GM23338 (cell line): Measurements from ENCODE around the gene SF3B1. TPM values are rescaled to one million over a fixed set of nuclear protein-coding genes. Genes with fewer than 3 reads are reported as not detected.

Source experiments
- ATAC-seq: fragments of 200-7000 bp; cut with Tn5 transposase; 3 replicates; pipeline ENCODE4 v1.9.1; 2020
- DNase-seq: peaks from one replicate; pipeline ENCODE4 v3.0.0-alpha.2; 2015; ENCODE audit warnings: low spot score
- H2AFZ ChIP-seq: fragments of 200-600 bp; sonication (generic); 2 replicates; pipeline ENCODE4 v1.8.0; 2016; ENCODE audit warnings: antibody characterized with exemption, mild to moderate bottlenecking, moderate library complexity
- H3F3A ChIP-seq: fragments of 200-600 bp; sonication (generic); replicated peaks from 2 replicates; pipeline ENCODE4 v1.8.0; 2017; ENCODE audit warnings: antibody characterized with exemption, mixed run types, low read depth
- H3K27ac ChIP-seq: fragments of 200-600 bp; sonication (generic); 2 replicates; pipeline ENCODE4 v1.6.1; 2016; ENCODE audit warnings: low read depth
- H3K27me3 ChIP-seq: fragments of 200-600 bp; sonication (generic); 2 replicates; pipeline ENCODE4 v1.8.0; 2016; ENCODE audit warnings: mild to moderate bottlenecking, mixed run types, moderate library complexity; ENCODE audit not compliant: insufficient read depth
- H3K36me3 ChIP-seq: fragments of 200-600 bp; sonication (generic); 2 replicates; pipeline ENCODE4 v1.8.0; 2016; ENCODE audit warnings: mild to moderate bottlenecking; ENCODE audit not compliant: insufficient read depth
- H3K4me1 ChIP-seq: fragments of 200-600 bp; sonication (generic); 2 replicates; pipeline ENCODE4 v1.8.0; 2016; ENCODE audit warnings: mild to moderate bottlenecking, moderate library complexity; ENCODE audit not compliant: insufficient read depth
- H3K4me2 ChIP-seq: fragments of 200-600 bp; sonication (generic); 2 replicates; pipeline ENCODE4 v1.7.1; 2017; ENCODE audit warnings: mixed run types
- H3K4me3 ChIP-seq: fragments of 200-600 bp; sonication (generic); 2 replicates; pipeline ENCODE4 v1.6.1; 2016; ENCODE audit warnings: mixed run types
- H3K79me2 ChIP-seq: fragments of 200-600 bp; sonication (generic); replicated peaks from 2 replicates; pipeline ENCODE4 v1.8.0; 2017; ENCODE audit warnings: mild to moderate bottlenecking; ENCODE audit not compliant: insufficient read depth
- H3K9me2 ChIP-seq: fragments of 200-600 bp; sonication (generic); 2 replicates; pipeline ENCODE4 v1.8.0; 2017; ENCODE audit not compliant: insufficient read depth
- H4K20me1 ChIP-seq: fragments of 200-600 bp; sonication (generic); replicated peaks from 2 replicates; pipeline ENCODE4 v1.8.0; 2017; ENCODE audit warnings: mild to moderate bottlenecking; ENCODE audit not compliant: insufficient read depth
- H3K27ac Mint-ChIP-seq: 2 replicates; pipeline ENCODE4 v1.8.0; 2020; ENCODE audit warnings: inconsistent platforms, mild to moderate bottlenecking, moderate library complexity, mixed read lengths
- H3K27me3 Mint-ChIP-seq: 3 replicates; pipeline ENCODE4 v1.8.0; 2022; ENCODE audit warnings: low read depth, mild to moderate bottlenecking, moderate library complexity, mixed read lengths, inconsistent platforms; ENCODE audit not compliant: insufficient read depth, poor library complexity
- H3K36me3 Mint-ChIP-seq: 3 replicates; pipeline ENCODE4 v1.8.0; 2021; ENCODE audit warnings: low read depth, mild to moderate bottlenecking, inconsistent platforms, moderate library complexity, mixed read lengths
- H3K4me1 Mint-ChIP-seq: 3 replicates; pipeline ENCODE4 v1.8.0; 2020; ENCODE audit warnings: mild to moderate bottlenecking, inconsistent platforms, mixed read lengths
- H3K4me3 Mint-ChIP-seq: 3 replicates; pipeline ENCODE4 v1.8.0; 2021; ENCODE audit warnings: moderate library complexity, mild to moderate bottlenecking, inconsistent platforms, mixed read lengths
- H3K9me3 Mint-ChIP-seq: 3 replicates; pipeline ENCODE4 v1.8.0; 2020; ENCODE audit warnings: moderate library complexity, mild to moderate bottlenecking, inconsistent platforms, mixed read lengths
- EZH2 ChIP-seq: fragments of 200-600 bp; sonication (generic); IDR thresholded peaks from one replicate; pipeline ENCODE4 v1.8.0; 2017; ENCODE audit warnings: antibody characterized with exemption, mild to moderate bottlenecking, low read depth; ENCODE audit not compliant: unreplicated experiment
- EZH2phosphoT487 ChIP-seq: fragments of 200-600 bp; sonication (generic); IDR thresholded peaks from one replicate; pipeline ENCODE4 v1.8.1; 2018; ENCODE audit warnings: antibody characterized with exemption; ENCODE audit not compliant: unreplicated experiment
- STAT1 ChIP-seq: IDR thresholded peaks from one replicate; pipeline ENCODE4 v1.6.1; 2016; ENCODE audit warnings: antibody characterized with exemption; ENCODE audit not compliant: unreplicated experiment
- ZNF114 ChIP-seq: fragments of 250-450 bp; sonication (Bioruptor Pico); IDR thresholded peaks from 2 replicates; pipeline ENCODE4 v1.5.0; 2020; ENCODE audit warnings: mild to moderate bottlenecking, moderate library complexity
- polyA plus RNA-seq: library from polyadenylated mRNA; unstranded; fragments of >200 nt; fragmentation: Nextera tagmentation; extraction: Ambion mirVana; gene quantifications from 2 replicates; pipeline ENCODE4 v1.2.1, GENCODE V29; 2016
- total RNA-seq: library from RNA; depleted of rRNA; stranded (reverse); fragments of >200 nt; shearing (Covaris generic); gene quantifications from 2 replicates; pipeline ENCODE4 v1.2.3, GENCODE V29; 2014
- TF ChIP-seq, protein P1 (sequence below): fragments of 250-450 bp; sonication (Bioruptor Pico); IDR thresholded peaks from 2 replicates; pipeline ENCODE4 v1.5.0; 2020; ENCODE audit warnings: mild to moderate bottlenecking, moderate library complexity
- TF ChIP-seq, protein P2 (sequence below), 2 experiments: fragments of 200-600 bp in 1 of 2; sonication (generic) in 1 of 2; conservative IDR thresholded peaks; 2 replicates each; pipeline versions ENCODE4 v1.5.1 to v1.6.1; 2016 to 2017; ENCODE audit warnings: antibody characterized with exemption in 2 of 2, low read depth in 2 of 2, mild to moderate bottlenecking in 2 of 2, moderate library complexity in 1 of 2
- TF ChIP-seq, protein P3 (sequence below): IDR thresholded peaks from 2 replicates; pipeline ENCODE4 v1.6.1; 2016; ENCODE audit warnings: antibody characterized with exemption

Gene SF3B1
- total and polyA plus RNA-seq, 2 experiments from 2014 or later = 238 to 340 TPM

DNA sequence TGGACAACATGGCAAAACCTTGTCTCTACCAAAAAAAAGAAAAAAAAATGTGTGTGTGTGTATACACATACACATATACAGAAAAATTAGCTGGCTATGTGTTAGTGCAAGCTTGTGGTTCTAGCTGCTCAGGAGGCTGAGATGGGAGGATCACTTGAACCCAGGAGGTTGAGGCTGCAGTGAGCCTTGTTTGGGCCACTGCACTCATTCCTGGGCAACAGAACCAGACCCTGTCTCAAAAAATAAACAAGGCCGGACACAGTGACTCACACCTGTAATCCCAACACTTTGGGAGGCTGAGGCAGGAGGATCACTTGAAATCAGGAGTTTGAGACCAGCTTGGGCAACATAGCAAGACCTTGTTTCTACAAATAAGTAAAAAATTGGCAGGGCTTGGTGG lies 20.6 kb upstream of the SF3B1 start (continued):
- TF ChIP-seq, protein P1, sequence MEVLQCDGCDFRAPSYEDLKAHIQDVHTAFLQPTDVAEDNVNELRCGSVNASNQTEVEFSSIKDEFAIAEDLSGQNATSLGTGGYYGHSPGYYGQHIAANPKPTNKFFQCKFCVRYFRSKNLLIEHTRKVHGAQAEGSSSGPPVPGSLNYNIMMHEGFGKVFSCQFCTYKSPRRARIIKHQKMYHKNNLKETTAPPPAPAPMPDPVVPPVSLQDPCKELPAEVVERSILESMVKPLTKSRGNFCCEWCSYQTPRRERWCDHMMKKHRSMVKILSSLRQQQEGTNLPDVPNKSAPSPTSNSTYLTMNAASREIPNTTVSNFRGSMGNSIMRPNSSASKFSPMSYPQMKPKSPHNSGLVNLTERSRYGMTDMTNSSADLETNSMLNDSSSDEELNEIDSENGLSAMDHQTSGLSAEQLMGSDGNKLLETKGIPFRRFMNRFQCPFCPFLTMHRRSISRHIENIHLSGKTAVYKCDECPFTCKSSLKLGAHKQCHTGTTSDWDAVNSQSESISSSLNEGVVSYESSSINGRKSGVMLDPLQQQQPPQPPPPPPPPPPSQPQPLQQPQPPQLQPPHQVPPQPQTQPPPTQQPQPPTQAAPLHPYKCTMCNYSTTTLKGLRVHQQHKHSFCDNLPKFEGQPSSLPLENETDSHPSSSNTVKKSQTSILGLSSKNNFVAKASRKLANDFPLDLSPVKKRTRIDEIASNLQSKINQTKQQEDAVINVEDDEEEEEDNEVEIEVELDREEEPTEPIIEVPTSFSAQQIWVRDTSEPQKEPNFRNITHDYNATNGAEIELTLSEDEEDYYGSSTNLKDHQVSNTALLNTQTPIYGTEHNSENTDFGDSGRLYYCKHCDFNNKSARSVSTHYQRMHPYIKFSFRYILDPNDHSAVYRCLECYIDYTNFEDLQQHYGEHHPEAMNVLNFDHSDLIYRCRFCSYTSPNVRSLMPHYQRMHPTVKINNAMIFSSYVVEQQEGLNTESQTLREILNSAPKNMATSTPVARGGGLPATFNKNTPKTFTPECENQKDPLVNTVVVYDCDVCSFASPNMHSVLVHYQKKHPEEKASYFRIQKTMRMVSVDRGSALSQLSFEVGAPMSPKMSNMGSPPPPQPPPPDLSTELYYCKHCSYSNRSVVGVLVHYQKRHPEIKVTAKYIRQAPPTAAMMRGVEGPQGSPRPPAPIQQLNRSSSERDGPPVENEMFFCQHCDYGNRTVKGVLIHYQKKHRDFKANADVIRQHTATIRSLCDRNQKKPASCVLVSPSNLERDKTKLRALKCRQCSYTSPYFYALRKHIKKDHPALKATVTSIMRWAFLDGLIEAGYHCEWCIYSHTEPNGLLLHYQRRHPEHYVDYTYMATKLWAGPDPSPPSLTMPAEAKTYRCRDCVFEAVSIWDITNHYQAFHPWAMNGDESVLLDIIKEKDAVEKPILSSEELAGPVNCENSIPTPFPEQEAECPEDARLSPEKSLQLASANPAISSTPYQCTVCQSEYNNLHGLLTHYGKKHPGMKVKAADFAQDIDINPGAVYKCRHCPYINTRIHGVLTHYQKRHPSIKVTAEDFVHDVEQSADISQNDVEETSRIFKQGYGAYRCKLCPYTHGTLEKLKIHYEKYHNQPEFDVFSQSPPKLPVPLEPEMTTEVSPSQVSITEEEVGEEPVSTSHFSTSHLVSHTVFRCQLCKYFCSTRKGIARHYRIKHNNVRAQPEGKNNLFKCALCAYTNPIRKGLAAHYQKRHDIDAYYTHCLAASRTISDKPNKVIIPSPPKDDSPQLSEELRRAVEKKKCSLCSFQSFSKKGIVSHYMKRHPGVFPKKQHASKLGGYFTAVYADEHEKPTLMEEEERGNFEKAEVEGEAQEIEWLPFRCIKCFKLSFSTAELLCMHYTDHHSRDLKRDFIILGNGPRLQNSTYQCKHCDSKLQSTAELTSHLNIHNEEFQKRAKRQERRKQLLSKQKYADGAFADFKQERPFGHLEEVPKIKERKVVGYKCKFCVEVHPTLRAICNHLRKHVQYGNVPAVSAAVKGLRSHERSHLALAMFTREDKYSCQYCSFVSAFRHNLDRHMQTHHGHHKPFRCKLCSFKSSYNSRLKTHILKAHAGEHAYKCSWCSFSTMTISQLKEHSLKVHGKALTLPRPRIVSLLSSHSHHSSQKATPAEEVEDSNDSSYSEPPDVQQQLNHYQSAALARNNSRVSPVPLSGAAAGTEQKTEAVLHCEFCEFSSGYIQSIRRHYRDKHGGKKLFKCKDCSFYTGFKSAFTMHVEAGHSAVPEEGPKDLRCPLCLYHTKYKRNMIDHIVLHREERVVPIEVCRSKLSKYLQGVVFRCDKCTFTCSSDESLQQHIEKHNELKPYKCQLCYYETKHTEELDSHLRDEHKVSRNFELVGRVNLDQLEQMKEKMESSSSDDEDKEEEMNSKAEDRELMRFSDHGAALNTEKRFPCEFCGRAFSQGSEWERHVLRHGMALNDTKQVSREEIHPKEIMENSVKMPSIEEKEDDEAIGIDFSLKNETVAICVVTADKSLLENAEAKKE (CRISPR knock-in tag) = no peak
- TF ChIP-seq, protein P2, sequence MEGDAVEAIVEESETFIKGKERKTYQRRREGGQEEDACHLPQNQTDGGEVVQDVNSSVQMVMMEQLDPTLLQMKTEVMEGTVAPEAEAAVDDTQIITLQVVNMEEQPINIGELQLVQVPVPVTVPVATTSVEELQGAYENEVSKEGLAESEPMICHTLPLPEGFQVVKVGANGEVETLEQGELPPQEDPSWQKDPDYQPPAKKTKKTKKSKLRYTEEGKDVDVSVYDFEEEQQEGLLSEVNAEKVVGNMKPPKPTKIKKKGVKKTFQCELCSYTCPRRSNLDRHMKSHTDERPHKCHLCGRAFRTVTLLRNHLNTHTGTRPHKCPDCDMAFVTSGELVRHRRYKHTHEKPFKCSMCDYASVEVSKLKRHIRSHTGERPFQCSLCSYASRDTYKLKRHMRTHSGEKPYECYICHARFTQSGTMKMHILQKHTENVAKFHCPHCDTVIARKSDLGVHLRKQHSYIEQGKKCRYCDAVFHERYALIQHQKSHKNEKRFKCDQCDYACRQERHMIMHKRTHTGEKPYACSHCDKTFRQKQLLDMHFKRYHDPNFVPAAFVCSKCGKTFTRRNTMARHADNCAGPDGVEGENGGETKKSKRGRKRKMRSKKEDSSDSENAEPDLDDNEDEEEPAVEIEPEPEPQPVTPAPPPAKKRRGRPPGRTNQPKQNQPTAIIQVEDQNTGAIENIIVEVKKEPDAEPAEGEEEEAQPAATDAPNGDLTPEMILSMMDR (conservative IDR thresholded peaks at IDR 0.05; ENCODE audit: low read depth in 2 of 2) = no peak

DNA sequence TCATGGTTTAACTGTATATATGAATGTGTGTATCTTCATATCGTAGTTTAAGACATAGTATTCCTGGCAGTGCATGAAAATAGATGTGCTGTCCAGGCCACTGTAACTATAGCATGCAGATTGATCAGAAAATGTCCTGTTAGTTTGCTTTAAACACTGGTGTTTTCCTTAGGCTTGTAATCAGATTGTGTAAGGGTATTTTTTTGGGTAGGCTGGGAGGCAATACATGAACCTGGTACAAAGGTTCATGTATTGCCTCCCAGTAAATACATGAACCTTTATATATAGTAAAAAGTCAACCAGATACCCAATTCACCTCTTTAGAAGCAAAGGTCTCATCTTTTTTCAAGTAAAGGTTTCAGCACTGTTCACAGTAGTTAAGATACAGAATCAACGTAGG lies 20.1 kb upstream of the SF3B1 start:
- Histone ChIP-seq H3K4me1 (peaks cover 9% of the 10 kb centered on the region; the same call in 1 of the 2 replicates), H3K27me3 (no peaks in the 10 kb centered on the region), H2AFZ (no peak overlapping the region), H3K4me2 (peak overlapping the region; percentile 88), H3K36me3 (peaks cover 2% of the 10 kb centered on the region), H4K20me1 (peaks cover 25% of the 10 kb centered on the region), H3K4me3 (peak overlapping the region; percentile 75), H3K9me2 (no peaks in the 10 kb centered on the region), H3K27ac (no peak overlapping the region), H3F3A (peaks cover 15% of the 10 kb centered on the region; the same call in 1 of the 2 replicates), H3K79me2 (peaks cover 62% of the 10 kb centered on the region)
- Mint-ChIP-seq H3K4me1 (peaks cover 9% of the 10 kb centered on the region), H3K27me3 (peaks cover 2% of the 10 kb centered on the region), H3K27ac (peak overlapping the region; percentile 39; the same call in 1 of the 2 replicates), H3K4me3 (peak overlapping the region; percentile 95), H3K9me3 (no peaks in the 10 kb centered on the region; the same call in 1 of the 3 replicates), H3K36me3 (no peaks in the 10 kb centered on the region; the same call in 2 of the 3 replicates)
- ATAC-seq (no peak), DNase-seq (no peak)
- TF ChIP-seq EZH2phosphoT487 (no peak), EZH2 (no peak), ZNF114 (CRISPR knock-in tag) (no peak), STAT1 (no peak)
- TF ChIP-seq, protein P3, sequence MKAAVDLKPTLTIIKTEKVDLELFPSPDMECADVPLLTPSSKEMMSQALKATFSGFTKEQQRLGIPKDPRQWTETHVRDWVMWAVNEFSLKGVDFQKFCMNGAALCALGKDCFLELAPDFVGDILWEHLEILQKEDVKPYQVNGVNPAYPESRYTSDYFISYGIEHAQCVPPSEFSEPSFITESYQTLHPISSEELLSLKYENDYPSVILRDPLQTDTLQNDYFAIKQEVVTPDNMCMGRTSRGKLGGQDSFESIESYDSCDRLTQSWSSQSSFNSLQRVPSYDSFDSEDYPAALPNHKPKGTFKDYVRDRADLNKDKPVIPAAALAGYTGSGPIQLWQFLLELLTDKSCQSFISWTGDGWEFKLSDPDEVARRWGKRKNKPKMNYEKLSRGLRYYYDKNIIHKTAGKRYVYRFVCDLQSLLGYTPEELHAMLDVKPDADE = no peak
